Peyer's patch (tissue), 4 donors: ENCODE results near the gene DFFB. TPM values are rescaled to one million over a fixed set of nuclear protein-coding genes. Genes with fewer than 3 reads are reported as not detected.
A peak's percentile ranks its signal among the peaks of the same experiment; 100 is the strongest.

Source experiments
- DNase-seq, 3 donors: peaks; one replicate each; pipeline ENCODE4 v3.0.0-alpha.2; 2017 to 2019
- H3K27ac ChIP-seq, 4 donors: fragments of 200-600 bp; sonication (generic); one replicate each; pipeline ENCODE4 v1.5.1; 2016 to 2019
- H3K27me3 ChIP-seq, 2 donors: fragments of 200-600 bp; sonication (generic); one replicate each; pipeline ENCODE4 v1.5.1; 2019
- H3K36me3 ChIP-seq, 3 donors: fragments of 200-600 bp; sonication (generic); one replicate each; pipeline ENCODE4 v1.5.1; 2016 to 2019
- H3K4me1 ChIP-seq, 4 donors: fragments of 200-600 bp; sonication (generic); one replicate each; pipeline ENCODE4 v1.5.1; 2016 to 2019
- H3K4me3 ChIP-seq, 4 donors: fragments of 200-600 bp; sonication (generic); 1 replicate in 3 of 4; 2 replicates in 1 of 4; pipeline ENCODE4 v1.5.1; 2016 to 2019; ENCODE audit warnings: mild to moderate bottlenecking in 1 of 4
- H3K9me3 ChIP-seq, 4 donors: fragments of 200-600 bp; sonication (generic); one replicate each; pipeline ENCODE4 v1.5.1; 2016 to 2019; ENCODE audit warnings: mild to moderate bottlenecking in 1 of 4
- CTCF ChIP-seq, 6 experiments: fragments of 450-650 bp in 4 of 6; fragments of 200-600 bp in 2 of 6; sonication (generic) in 1 of 6; IDR thresholded peaks; one replicate each; pipeline ENCODE4 v1.5.1; 2017 to 2019; ENCODE audit warnings: antibody characterized with exemption in 6 of 6, mild to moderate bottlenecking in 3 of 6, moderate library complexity in 1 of 6
- POLR2A ChIP-seq, 2 donors: fragments of 450-650 bp; IDR thresholded peaks; one replicate each; pipeline ENCODE4 v1.5.1; 2017; ENCODE audit warnings: antibody characterized with exemption in 2 of 2, mild to moderate bottlenecking in 2 of 2, moderate library complexity in 2 of 2
- total RNA-seq, 4 donors: library from RNA; depleted of rRNA; stranded (reverse); fragments of >200 nt; gene quantifications; one replicate each; pipeline ENCODE4 v1.1.0, GENCODE V29; 2016

DFFB gene
- total RNA-seq, 4 donors from 2014 or later = 6.8 to 22.8 (median 13.7) TPM

- Histone ChIP-seq H3K9me3 (no peaks in the 10 kb centered on the region), H3K4me3 (no peak overlapping the region), H3K4me1 (peaks cover 0 to 5% (median 0%) of the 10 kb centered on the region in 4 donors), H3K27ac (peak overlapping the region in 3 of 4 donors; percentile 11 to 27 (median 12)), H3K36me3 (peaks cover 0 to 60% (median 0%) of the 10 kb centered on the region in 3 donors), H3K27me3 (no peaks in the 10 kb centered on the region)
- DNase-seq = no peak
- TF ChIP-seq CTCF (IDR thresholded peaks at IDR 0.05) = peak in 3 of 6 experiments; percentile 22 to 48 (median 35)
- TF ChIP-seq POLR2A (IDR thresholded peaks at IDR 0.05) = no peak
Observed at GRCh38 chr1:3890389-3891328, 33.4 kb downstream of the DFFB start.

- Histone ChIP-seq H3K4me1 (peaks cover 0 to 5% (median 0%) of the 10 kb centered on the region in 4 donors), H3K4me3 (no peak overlapping the region), H3K9me3 (no peaks in the 10 kb centered on the region), H3K27ac (peak overlapping the region in 2 of 4 donors; percentile 27 to 39), H3K27me3 (no peaks in the 10 kb centered on the region), H3K36me3 (peaks cover 0 to 52% (median 0%) of the 10 kb centered on the region in 3 donors)
- TF ChIP-seq POLR2A (IDR thresholded peaks at IDR 0.05) (no peak), CTCF (IDR thresholded peaks at IDR 0.05) (no peak)
- no peak for DNase-seq
Observed at GRCh38 chr1:3891329-3891865, 34.1 kb downstream of the DFFB start.

GRCh38 chr1:3892748-3893147 lies 35.5 kb downstream of the DFFB start:
- Histone ChIP-seq H3K4me1 (peaks cover 0 to 5% (median 0%) of the 10 kb centered on the region in 4 donors), H3K4me3 (no peak overlapping the region), H3K9me3 (peaks cover 0 to 1% (median 0%) of the 10 kb centered on the region in 4 donors), H3K36me3 (peaks cover 0 to 39% (median 0%) of the 10 kb centered on the region in 3 donors), H3K27ac (no peak overlapping the region), H3K27me3 (no peaks in the 10 kb centered on the region)
- no peak for DNase-seq
- TF ChIP-seq POLR2A (IDR thresholded peaks at IDR 0.05) = no peak

GRCh38 chr1:3893190-3893589 lies 35.9 kb downstream of the DFFB start:
- Histone ChIP-seq H3K4me1 (peaks cover 0 to 5% (median 0%) of the 10 kb centered on the region in 4 donors), H3K27ac (no peak overlapping the region), H3K4me3 (no peak overlapping the region), H3K36me3 (peaks cover 0 to 35% (median 0%) of the 10 kb centered on the region in 3 donors), H3K27me3 (no peaks in the 10 kb centered on the region), H3K9me3 (peaks cover 0 to 6% (median 1%) of the 10 kb centered on the region in 4 donors)
- TF ChIP-seq CTCF (IDR thresholded peaks at IDR 0.05) (no peak), POLR2A (IDR thresholded peaks at IDR 0.05) (no peak)
- no peak for DNase-seq

- Histone ChIP-seq H3K27ac (no peak overlapping the region), H3K27me3 (no peaks in the 10 kb centered on the region), H3K4me1 (peaks cover 0 to 11% (median 2%) of the 10 kb centered on the region in 4 donors), H3K9me3 (peaks cover 0 to 7% (median 2%) of the 10 kb centered on the region in 4 donors), H3K36me3 (peaks cover 0 to 21% (median 0%) of the 10 kb centered on the region in 3 donors), H3K4me3 (no peak overlapping the region)
- TF ChIP-seq CTCF (IDR thresholded peaks at IDR 0.05) (no peak), POLR2A (IDR thresholded peaks at IDR 0.05) (no peak)
- DNase-seq = no peak
Observed at GRCh38 chr1:3894626-3895278, 37.5 kb downstream of the DFFB start.
